Measurements from ENCODE around the gene FBXL14.

DNA sequence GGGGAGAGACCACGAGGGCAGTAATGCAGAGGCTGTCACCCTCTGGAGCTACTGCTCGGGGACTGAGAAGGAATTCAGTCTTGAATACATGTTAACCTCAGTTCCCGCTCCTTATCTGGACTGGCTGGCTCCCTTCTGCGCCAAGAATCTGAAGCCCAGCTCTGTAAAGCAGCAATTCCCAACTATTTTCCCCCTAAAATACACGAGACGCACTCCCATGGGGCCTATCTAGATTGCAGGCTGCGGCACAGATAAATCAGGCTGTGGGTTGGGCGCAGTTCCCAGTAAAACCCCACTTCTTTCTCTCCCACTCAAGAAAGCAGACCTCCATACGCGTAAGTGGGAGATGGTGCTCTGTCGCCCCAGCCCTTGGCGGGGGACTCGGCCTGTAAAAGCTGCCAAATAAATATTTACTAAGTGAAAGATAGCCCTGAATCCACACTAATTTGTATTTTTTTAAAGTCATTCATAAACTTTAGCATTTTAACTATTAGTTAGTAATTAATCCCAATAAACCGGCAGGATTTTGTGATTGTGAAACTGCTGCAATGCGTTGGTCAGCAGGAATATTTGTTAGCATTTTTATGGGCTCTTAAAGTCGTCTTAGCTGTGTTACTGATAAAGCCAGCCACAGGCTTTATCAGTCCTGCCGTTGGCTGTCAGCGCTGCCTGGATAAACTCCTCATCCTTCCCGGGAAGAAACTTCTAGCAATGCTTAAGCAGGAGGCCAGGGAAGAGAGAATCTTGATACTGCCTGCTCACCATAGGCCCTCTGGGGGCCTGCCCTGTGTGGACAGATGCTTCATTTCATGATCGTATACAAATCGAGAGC is 17.8 kb downstream of the FBXL14 start:
- TF ChIP-seq CTCF (IDR thresholded peaks at IDR 0.05; ENCODE audit: insufficient read depth, low read length, poor library complexity, severe bottlenecking) (no peak), EZH2phosphoT487 (conservative IDR thresholded peaks at IDR 0.05; ENCODE audit: low read length) (no peak)

Measured in SU-DHL-6 (cell line).